NCI-H345 treated with DMSO at 0.1 percent for 48 hours (cell line): ENCODE measurements around the gene FNDC3B.

Experiments used
- DNase-seq: peaks from one replicate; lab custom pipeline; 2025; ENCODE audit not compliant: unreplicated experiment; lab: John Stamatoyannopoulos, UW

FNDC3B gene

DNA sequence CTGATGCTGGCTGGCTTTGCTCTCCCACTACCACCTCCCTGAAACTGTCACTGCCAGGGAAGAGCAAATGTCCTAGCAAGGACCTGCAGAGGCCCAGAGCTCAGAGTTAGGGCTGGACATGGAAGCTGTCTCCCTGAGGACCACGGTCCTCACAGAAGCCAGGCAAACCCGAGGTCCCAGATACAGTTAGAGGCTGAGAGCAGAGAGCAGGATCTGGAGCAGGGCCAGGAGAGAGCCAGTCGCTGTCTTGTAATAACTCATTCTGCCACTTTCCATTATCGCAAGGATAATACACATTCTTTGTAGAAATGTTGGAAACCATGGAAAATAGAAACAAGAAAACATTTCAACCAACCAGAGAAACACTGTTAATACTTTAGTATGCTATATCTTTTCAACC is 398.8 kb downstream of the FNDC3B start:
- DNase-seq: no peak

DNA sequence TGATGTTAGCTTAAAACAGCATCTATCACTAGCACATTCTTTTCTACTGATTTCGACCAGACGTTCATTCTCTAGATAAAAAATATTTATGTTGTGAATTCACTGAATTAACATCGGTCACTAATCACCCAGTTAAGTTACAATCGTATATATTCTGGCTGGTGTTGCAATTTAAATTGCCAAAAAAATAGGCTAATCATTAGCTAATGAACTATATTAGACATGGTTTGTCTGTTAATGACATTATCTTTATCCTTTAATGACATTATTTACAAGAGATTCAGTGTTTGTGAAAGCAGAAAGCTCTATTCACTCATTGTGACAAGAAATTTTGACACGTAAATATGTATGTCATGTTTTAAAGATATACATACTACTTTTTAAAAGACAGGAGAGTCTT is 402.2 kb downstream of the FNDC3B start:
- DNase-seq: no peak

DNA sequence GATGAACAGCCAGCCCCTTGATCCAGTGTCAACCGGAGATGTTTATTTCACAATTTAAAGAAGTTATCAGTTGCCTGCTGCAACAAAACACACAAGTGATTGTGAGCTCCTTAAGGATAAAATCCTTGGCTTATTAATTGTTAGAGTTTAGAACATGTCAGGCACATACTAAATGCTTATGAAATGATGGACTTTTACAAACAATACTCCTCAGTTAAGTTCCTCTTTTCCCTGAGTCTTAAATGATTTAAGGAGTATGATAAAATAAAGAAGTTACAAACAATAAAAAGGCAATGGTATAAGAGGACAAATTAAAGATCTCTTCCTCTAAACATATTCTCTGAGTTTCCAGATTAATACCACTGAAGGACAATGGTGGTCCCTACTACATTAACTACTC is 403.2 kb downstream of the FNDC3B start:
- no peak for DNase-seq

DNA sequence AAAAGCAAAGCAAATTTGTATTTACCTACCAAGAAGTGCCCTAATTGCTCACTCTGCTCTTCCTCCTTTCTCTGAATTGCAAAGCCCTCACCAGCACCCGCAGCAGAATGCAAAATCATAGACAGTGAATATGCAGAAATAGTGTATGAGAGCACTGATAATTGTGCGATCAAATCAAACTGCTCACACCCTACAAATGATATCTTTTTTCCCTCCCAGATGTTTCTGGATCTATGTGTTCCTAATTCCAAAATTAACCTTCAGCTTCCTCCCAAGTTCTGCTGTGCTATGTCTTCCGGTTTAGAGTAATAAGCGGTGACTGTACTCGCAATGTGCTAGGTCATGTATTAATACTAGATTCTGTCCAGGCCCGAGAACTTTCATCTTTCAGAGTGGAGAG is 405.4 kb downstream of the FNDC3B start:
- no peak for DNase-seq

DNA sequence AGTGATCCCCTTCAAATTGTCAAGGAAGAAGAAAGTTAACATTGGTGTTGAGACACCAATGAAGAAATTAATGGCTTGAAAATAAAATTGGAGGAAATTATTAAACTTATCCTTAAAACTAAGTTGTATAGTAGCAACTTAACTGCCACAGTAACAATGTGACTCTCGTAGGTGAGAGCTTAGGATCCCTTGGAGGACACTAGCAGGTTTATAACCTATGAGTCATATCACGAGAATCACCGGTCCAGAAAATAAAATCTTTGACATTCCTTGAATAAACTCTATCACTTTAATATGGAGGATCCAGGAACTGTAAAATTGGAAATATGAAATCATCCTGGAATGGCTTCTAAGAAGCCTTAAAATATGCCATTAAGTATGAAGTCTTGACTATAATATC is 406.8 kb downstream of the FNDC3B start:
- no peak for DNase-seq

DNA sequence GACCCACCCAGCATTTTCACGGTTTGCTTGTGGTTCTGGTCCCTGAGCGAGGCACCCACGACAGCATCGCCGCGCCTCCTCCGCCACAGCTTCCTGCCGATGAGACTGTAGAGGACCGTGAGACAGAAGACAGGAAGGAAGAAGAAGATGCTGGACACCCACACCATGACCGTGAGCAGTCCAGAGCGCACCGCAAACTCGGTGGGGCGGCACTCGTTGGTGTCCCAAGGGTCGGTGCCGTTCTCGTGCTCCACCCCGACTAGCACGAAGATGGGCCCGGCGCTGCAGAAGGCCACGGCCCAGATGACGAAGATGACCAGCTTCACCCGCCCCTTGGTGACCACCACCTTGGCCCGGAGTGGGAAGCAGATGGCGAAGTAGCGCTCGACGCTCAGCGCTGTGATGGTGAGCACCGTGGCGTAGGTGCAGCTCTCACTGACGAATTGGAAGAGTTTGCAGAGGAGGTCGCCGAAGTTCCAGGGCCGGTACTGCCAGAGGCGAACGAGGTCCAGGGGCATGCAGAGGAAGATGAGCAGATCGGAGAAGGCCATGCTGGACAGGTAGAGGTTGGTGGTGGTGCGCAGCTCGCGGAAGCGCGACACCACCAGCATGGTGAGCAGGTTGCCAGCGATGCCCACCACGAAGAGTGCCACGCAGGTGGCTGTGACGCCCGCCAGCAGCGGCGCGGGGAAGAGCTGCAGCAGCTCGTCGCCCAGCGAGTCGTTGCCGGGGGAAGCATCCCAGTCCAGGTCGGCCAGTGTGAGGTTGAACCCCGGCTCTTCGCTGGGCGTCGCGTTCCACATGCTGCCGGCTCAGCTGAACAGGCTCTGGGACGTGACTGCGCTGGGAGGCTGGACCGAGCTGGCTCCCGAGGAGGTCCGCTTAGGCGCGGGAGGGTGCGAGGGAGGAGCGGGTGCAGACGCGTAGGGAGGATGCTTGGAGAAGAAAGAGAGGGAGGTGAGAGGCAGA is 408.5 kb downstream of the FNDC3B start, which contains the start of gene GHSR:
TSS of gene GHSR (minus strand) at position 846 of the 969 bp plus-strand sequence. CDS start at position 803, 43 bp downstream.
- no peak for DNase-seq

DNA sequence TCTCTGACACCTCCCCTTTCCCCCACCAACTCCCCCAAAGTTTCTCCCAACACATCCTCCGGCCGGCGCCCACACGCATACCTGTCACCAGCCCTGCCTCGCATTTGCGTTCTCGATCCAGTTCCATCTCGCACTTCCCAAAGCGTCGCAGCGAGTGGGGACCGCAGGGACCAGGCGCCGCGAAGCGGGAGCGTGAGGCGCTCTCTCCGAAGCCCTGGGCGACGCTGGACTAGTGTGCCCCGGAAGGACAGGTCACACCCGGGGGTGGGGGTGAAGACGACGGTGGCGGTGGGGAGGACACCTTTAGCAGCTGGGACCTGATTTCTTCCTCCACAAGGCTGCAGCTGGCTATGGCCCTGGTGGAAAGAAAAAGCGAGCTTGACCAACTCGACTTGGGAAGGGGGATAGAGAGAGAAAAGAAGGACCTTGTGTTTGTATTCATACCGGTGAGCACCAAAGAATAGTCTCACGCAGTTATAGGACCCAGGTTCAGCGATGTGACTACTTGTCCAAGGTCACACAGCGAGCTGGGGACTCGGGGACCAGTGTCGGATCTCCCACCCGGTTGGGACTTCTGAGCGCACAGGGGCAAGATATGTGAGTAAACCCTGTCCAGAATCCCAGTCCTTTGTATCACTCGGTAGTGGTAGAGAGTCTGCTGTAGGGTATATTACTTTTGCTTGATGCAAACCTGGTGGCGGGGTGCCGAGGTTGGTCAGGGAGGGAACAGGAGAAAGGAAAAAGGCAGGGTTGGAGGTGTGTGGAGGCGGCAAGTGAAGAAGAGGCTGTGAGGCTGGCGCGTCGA is 409.5 kb downstream of the FNDC3B start:
- DNase-seq: no peak

DNA sequence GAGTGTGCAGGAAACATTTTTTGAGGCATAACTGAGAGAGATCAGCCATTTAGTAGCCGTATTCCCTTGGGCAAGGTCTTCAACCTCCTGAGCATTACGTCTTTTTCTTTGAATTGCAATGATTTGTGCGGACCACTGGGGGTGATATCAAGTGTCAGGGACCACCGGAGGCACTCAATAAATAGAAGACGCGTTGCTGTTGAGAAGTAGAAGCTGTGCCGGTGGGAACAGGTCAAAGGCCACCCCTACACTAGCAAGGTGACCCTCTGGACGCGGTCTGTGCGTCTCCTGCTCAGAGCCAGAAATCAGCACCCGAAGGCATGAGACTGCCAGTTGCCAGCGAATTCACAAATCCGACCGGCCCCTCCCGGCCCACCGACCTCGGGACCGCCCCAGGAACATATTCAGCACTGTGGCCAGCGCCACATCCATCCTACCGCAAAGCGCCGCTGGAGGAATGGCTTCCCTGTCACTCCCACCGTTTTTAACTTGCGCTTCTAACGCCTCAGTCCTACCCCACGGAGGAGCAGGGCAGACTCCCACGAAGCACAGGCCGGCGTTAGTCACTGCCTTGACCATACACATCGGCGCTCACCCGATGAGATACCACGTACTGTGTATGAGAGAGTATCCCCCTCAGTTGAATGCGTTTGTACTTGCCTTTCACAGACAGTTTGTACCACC is 410.2 kb downstream of the FNDC3B start:
- DNase-seq: no peak
